Heart left ventricle (tissue), 16 donors: Measurements from ENCODE around the gene IGFBP6. TPM values are rescaled to one million over a fixed set of nuclear protein-coding genes. Genes with fewer than 3 reads are reported as not detected.

ENCODE experiments used
- ATAC-seq, 4 donors: fragments of 200-7000 bp; cut with Tn5 transposase; one replicate each; pipeline ENCODE4 v1.9.1; 2020 to 2022; ENCODE audit warnings: moderate library complexity in 4 of 4, mild to moderate bottlenecking in 3 of 4, moderate number of reproducible peaks in 1 of 4
- DNase-seq, 5 donors: peaks; one replicate each; pipeline ENCODE4 v3.0.0-alpha.2; 2020
- H3K27ac ChIP-seq, 12 donors: fragments of 200-600 bp; sonication (generic) in 4 of 12; one replicate each; pipeline versions ENCODE4 v1.5.0 to v1.8.0; 2016 to 2022; ENCODE audit warnings: mild to moderate bottlenecking in 2 of 12
- H3K27me3 ChIP-seq, 9 donors: fragments of 200-600 bp; sonication (generic) in 2 of 9; one replicate each; pipeline versions ENCODE4 v1.5.1 to v1.8.0; 2016 to 2022; ENCODE audit warnings: mild to moderate bottlenecking in 3 of 9
- H3K36me3 ChIP-seq, 9 donors: fragments of 200-600 bp; sonication (generic) in 2 of 9; one replicate each; pipeline versions ENCODE4 v1.5.0 to v1.8.0; 2018 to 2022; ENCODE audit warnings: mild to moderate bottlenecking in 2 of 9
- H3K4me1 ChIP-seq, 12 donors: fragments of 200-600 bp; sonication (generic) in 4 of 12; one replicate each; pipeline versions ENCODE4 v1.5.0 to v1.8.0; 2016 to 2022; ENCODE audit warnings: mild to moderate bottlenecking in 3 of 12
- H3K4me3 ChIP-seq, 12 donors: fragments of 200-600 bp; sonication (generic) in 4 of 12; one replicate each; pipeline versions ENCODE4 v1.5.0 to v1.8.0; 2017 to 2022; ENCODE audit warnings: mild to moderate bottlenecking in 9 of 12, moderate library complexity in 4 of 12
- H3K9me3 ChIP-seq, 12 donors: fragments of 200-600 bp; sonication (generic) in 4 of 12; one replicate each; pipeline versions ENCODE4 v1.5.0 to v1.8.0; 2016 to 2022; ENCODE audit warnings: mild to moderate bottlenecking in 1 of 12
- POLR2A ChIP-seq, 2 donors: fragments of 450-650 bp; IDR thresholded peaks; one replicate each; pipeline ENCODE4 v1.6.1; 2017; ENCODE audit warnings: antibody characterized with exemption in 2 of 2, mild to moderate bottlenecking in 2 of 2, moderate library complexity in 2 of 2
- WGBS, 4 donors: extraction: QIAGEN DNeasy Blood & Tissue Kit in 2 of 4; methylation state at CpG; one replicate each; pipeline versions ENCODE4 v1.1.5 to v1.1.7; 2013 to 2018; 5-methylcytosine and 5-hydroxymethylcytosine counted together
- intact Hi-C, 10 donors: fragments of 100-400 bp; cut with DNase I; formaldehyde crosslinking; loops; one replicate each; pipeline versions ENCODE4 v1.11.1 to v1.14.2; 2022
- polyA plus RNA-seq, 2 donors: library from polyadenylated mRNA; stranded (reverse); fragments of 200-250 nt; gene quantifications; one replicate each; pipeline ENCODE4 v1.2.3, GENCODE V29; 2013
- total RNA-seq, 9 donors: library from RNA; depleted of rRNA in 2 of 9; stranded (reverse); fragments of >200 nt in 2 of 9; fragmentation: NEBNext Ultra II Directional in 3 of 9; extraction: Animal tissue kit (Norgen Biotek cat#: 25700) in 3 of 9; gene quantifications; one replicate each; pipeline versions ENCODE4 v1.1.0 to v1.2.4, GENCODE V29; 2016 to 2023
- TF ChIP-seq, protein P1 (sequence below), 12 donors: fragments of 200-600 bp; sonication (generic) in 4 of 12; IDR thresholded peaks; one replicate each; pipeline versions ENCODE4 v1.5.0 to v1.8.0; 2018 to 2022; ENCODE audit warnings: antibody characterized with exemption in 12 of 12, mild to moderate bottlenecking in 5 of 12
- donor health status: ischemic (EF 13 %, LVEDD 7.1; RV severe dilation, severe dysfunction).
- donor health status: healthy with polysubstance abuse.
- donor health status: DM: no; HTN: yes; CAD: no.
- donor health status: DM: no; HTN: no; CAD: no.
- donor health status: ischemic (EF 25% LVEDD 6.9; RV normal size, moderate dysfunction).
- donor health status: ischemic (EF 25% LVEDD 5.7; RV mildly dilated, moderate dysfunction).
- donor health status: healthy.
- donor health status: DM: yes; HTN: yes; CAD: no.
- donor health status: ischemic (EF 35%, LVEDD 5.7; RV mildly dilated, moderate dysfunction).
- donor health status: nonischemic (EF 11% LVEDD 7.7; RV severe dilation, severe dysfunction).
- donor health status: DM: yes; HTN: yes; CAD: no.
- donor health status: PGD.
- donor health status: ischemic (EF 29% LVEDD 5.4; RV normal size, mild dysfunction).
- donor health status: nonischemic (EF 23%, LVEDD 6.1; RV moderate dilation, normal function).

IGFBP6 gene
- total and polyA plus RNA-seq, 11 donors, result 18.3 to 132 (median 42.6) TPM

DNA sequence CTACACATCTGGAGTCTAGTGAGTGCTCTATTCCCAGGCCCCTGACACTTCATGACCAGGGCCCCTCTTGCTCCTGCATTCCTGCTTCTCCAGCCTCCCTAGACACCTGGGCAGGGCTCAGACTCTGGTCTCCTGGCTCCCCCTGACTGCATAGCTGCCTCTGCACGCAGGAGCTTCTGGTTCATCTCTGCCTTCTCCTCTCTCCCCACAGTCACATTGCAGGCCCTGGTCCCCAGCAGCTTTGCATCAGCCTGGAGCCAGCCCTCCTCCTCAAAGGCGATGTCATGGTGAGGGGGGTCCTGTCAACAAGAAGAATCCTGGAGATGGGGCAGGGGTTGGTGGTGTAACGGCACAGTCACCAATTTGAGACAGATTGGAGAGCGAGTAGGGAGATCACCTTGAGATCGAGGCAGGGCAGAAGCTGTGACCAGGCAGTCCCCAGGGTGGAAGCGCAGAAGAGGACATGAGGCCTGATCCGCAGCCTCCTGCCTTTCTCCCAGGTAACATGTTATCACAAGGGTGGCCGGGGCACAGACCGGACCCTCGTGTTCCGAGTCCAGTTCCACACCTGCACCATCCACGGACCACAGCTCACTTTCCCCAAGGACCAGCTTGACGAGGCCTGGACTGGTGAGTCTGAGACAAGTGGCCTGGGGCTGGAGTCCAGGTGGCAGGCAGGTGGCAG, 39.5 kb upstream of the IGFBP6 start:
- ATAC-seq (no peak), DNase-seq (peak in 3 of 5 donors; percentile 25 to 49 (median 44))
- intact Hi-C loops, result no loop called here
- Histone ChIP-seq H3K9me3 (no peaks in the 10 kb centered on the region), H3K4me1 (peaks cover 10 to 92% (median 62%) of the 10 kb centered on the region in 12 donors), H3K27me3 (no peaks in the 10 kb centered on the region), H3K4me3 (no peak overlapping the region), H3K27ac (peak overlapping the region in 1 of 12 donors; percentile 8), H3K36me3 (peaks cover 0 to 92% (median 81%) of the 10 kb centered on the region in 9 donors)
- 82 to 87% (median 86%) methylated on average over 13 of the region's 13 CpGs for WGBS, 4 donors
- TF ChIP-seq POLR2A (IDR thresholded peaks at IDR 0.05), result no peak
- TF ChIP-seq, protein P1, sequence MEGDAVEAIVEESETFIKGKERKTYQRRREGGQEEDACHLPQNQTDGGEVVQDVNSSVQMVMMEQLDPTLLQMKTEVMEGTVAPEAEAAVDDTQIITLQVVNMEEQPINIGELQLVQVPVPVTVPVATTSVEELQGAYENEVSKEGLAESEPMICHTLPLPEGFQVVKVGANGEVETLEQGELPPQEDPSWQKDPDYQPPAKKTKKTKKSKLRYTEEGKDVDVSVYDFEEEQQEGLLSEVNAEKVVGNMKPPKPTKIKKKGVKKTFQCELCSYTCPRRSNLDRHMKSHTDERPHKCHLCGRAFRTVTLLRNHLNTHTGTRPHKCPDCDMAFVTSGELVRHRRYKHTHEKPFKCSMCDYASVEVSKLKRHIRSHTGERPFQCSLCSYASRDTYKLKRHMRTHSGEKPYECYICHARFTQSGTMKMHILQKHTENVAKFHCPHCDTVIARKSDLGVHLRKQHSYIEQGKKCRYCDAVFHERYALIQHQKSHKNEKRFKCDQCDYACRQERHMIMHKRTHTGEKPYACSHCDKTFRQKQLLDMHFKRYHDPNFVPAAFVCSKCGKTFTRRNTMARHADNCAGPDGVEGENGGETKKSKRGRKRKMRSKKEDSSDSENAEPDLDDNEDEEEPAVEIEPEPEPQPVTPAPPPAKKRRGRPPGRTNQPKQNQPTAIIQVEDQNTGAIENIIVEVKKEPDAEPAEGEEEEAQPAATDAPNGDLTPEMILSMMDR (IDR thresholded peaks at IDR 0.05), result no peak

DNA sequence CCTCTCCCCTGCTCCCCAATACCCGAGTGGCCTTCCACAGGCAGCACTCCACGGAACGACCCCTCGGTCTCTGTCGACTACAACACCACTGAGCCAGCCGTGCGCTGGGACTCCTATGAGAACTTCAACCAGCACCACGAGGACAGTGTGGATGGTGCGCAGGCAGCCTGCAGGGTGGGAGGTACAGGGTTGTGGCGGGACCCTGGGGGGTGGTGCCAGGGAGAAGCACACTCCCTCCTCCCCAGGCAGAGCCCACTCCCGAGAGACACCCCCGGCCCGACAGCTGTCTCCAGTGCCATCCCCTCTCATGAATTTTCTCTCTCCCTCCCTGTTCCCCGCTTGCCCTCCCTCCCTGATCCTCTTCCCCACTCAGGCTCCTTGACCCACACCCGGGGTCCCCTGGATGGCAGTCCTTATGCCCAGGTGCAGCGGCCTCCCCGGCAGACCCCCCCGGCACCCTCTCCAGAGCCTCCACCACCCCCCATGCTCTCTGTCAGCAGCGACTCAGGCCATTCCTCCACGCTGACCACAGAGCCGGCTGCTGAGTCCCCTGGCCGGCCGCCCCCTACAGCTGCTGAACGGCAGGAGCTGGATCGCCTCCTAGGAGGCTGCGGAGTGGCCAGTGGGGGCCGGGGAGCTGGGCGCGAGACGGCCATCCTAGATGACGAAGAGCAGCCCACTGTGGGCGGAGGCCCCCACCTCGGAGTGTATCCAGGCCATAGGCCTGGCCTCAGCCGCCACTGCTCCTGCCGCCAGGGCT, 38.6 kb upstream of the IGFBP6 start:
- Histone ChIP-seq H3K27ac (peak overlapping the region in 2 of 12 donors; percentile 19 to 33), H3K9me3 (no peaks in the 10 kb centered on the region), H3K27me3 (no peaks in the 10 kb centered on the region), H3K4me1 (peaks cover 6 to 92% (median 60%) of the 10 kb centered on the region in 12 donors), H3K36me3 (peaks cover 0 to 94% (median 86%) of the 10 kb centered on the region in 9 donors), H3K4me3 (no peak overlapping the region)
- WGBS, 4 donors, result 79 to 86% (median 82%) methylated on average over 22 to 35 of the region's 35 CpGs
- ATAC-seq, result no peak
- intact Hi-C loops, result no loop called here
- peak in 2 of 5 donors; percentile 35 to 65 for DNase-seq
- TF ChIP-seq, protein P1 (IDR thresholded peaks at IDR 0.05), result no peak
- no peak for TF ChIP-seq POLR2A (IDR thresholded peaks at IDR 0.05)

DNA sequence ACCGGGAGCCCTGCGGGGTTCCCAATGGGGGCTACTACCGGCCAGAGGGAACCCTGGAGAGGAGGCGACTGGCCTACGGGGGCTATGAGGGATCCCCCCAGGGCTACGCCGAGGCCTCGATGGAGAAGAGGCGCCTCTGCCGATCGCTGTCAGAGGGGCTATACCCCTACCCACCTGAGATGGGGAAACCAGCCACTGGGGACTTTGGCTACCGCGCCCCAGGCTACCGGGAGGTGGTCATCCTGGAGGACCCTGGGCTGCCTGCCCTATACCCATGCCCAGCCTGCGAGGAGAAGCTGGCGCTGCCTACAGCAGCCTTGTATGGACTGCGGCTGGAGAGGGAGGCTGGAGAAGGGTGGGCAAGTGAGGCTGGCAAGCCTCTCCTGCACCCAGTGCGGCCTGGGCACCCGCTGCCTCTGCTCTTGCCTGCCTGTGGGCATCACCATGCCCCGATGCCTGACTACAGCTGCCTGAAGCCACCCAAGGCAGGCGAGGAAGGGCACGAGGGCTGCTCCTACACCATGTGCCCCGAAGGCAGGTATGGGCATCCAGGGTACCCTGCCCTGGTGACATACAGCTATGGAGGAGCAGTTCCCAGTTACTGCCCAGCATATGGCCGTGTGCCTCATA, 37.9 kb upstream of the IGFBP6 start:
- Histone ChIP-seq H3K9me3 (no peaks in the 10 kb centered on the region), H3K36me3 (peaks cover 0 to 99% (median 93%) of the 10 kb centered on the region in 9 donors), H3K4me3 (no peak overlapping the region), H3K27ac (peak overlapping the region in 3 of 12 donors; percentile 33 to 81 (median 74)), H3K27me3 (no peaks in the 10 kb centered on the region), H3K4me1 (peaks cover 3 to 92% (median 60%) of the 10 kb centered on the region in 12 donors)
- ATAC-seq (no peak), DNase-seq (peak in 2 of 5 donors; percentile 27 to 64)
- intact Hi-C loops, result no loop called here
- no peak for TF ChIP-seq POLR2A (IDR thresholded peaks at IDR 0.05)
- TF ChIP-seq, protein P1 (IDR thresholded peaks at IDR 0.05), result no peak
- 90 to 94% (median 92%) methylated on average over 15 to 24 of the region's 24 CpGs for WGBS, 4 donors
